GM12865 (cell line): ENCODE data around the gene FUT2.
A peak's percentile ranks its signal among the peaks of the same experiment; 100 is the strongest.
"Not testable (repeated sequence)": the region's sequence is repeated elsewhere in the genome, so short reads cannot be mapped to it uniquely, and the experiment has no call there.

Experiments used
- DNase-seq: peaks from one replicate; pipeline ENCODE4 v3.0.0; 2010; ENCODE audit warnings: low read depth
- H3K4me3 ChIP-seq: 2 replicates; pipeline ENCODE4 v1.5.1; 2011; ENCODE audit warnings: mild to moderate bottlenecking, low read depth, low read length, control low read depth
- CTCF ChIP-seq: IDR thresholded peaks from 2 replicates; pipeline ENCODE4 v1.5.1; 2011; ENCODE audit warnings: low read length, control low read depth, low read depth, inconsistent platforms; ENCODE audit not compliant: insufficient read depth; ENCODE audit errors: missing control alignments

Gene FUT2

GRCh38 chr19:48654299-48655059 is 41.3 kb upstream of the FUT2 start:
- DNase-seq: no peak
- no peak overlapping the region for H3K4me3 ChIP-seq
- no peak for TF ChIP-seq CTCF

DNA sequence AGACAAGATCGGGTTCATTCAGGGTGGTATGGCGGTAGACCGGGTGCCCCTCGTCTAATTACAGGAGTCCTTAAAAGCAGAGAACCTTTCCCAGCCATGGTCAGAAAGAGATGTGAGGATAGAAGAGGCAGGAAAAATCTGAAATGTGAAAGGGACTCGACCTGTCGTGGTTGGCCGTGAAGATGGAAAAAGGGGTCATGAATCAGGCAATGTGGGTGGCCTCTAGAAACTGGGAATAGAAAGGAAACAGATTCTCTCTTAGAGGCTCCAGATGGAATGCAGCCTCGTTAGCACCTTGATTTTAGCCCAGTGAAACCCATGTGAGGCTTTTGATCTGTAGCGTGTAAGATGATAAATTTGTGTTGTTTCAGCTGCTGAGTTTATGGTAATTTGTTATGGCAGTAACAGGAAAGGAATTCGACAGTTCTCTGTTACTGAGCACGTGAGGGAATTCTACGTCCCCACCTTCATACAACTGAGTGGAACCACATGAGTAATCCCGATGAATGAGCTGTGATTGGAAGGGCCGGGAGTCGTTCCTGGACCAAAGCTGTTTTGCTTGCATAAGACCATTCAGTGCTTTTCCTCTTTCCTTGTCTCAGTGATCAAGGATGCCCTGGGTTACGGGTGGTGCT is 38.8 kb upstream of the FUT2 start:
- no peak for DNase-seq
- H3K4me3 ChIP-seq: no peak overlapping the region
- no peak for TF ChIP-seq CTCF

- DNase-seq, H3K4me3 ChIP-seq: not testable (repeated sequence)
These were observed 37.9 kb upstream of the FUT2 start for GRCh38 chr19:48657828-48658227.

GRCh38 chr19:48658483-48658882 is 37.3 kb upstream of the FUT2 start:
- no peak for DNase-seq
- no peak overlapping the region for H3K4me3 ChIP-seq
- TF ChIP-seq CTCF: no peak

GRCh38 chr19:48659768-48660167 is 36.0 kb upstream of the FUT2 start:
- peak; percentile 60 for DNase-seq
- TF ChIP-seq CTCF: no peak
- no peak overlapping the region for H3K4me3 ChIP-seq

- peak overlapping the region; percentile 28 for H3K4me3 ChIP-seq
- no peak for TF ChIP-seq CTCF
- DNase-seq: peak; percentile 94
These were observed 34.7 kb upstream of the FUT2 start for GRCh38 chr19:48660852-48661710.

GRCh38 chr19:48661711-48662090 is 34.1 kb upstream of the FUT2 start:
- TF ChIP-seq CTCF: no peak
- no peak for DNase-seq

More at GRCh38 chr19:48661711-48662090, 34.1 kb upstream of the FUT2 start:
- H3K4me3 ChIP-seq: no peak overlapping the region
